NCI-H82 (cell line): ENCODE results near the gene RAB40C.

Source experiments
- DNase-seq: peaks from one replicate; lab custom pipeline; 2025; lab: John Stamatoyannopoulos, UW

RAB40C gene

GRCh38 chr16:668519-669171, 78.8 kb downstream of the RAB40C start:
- peak; percentile 59 for DNase-seq

DNA sequence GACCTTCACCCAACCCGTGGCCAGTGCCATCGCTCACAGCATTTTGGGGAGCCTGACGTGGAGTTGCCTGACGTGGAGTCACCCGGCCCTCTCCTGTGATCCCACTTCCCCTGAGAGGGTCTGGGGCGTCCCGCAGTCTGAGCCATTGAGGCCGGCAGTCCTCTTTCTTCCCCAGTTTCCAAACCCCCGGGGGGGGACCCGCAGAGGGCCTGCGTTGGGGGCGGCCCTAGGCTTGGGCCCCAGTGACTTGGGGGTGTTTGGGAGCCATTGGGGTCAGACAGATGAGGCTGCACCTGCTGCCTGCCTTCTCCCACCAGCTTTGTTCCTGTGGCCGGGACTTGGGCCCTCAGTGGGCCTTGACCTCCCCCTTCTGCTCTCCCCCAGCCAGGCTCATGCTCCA, 79.8 kb downstream of the RAB40C start:
- no peak for DNase-seq

DNA sequence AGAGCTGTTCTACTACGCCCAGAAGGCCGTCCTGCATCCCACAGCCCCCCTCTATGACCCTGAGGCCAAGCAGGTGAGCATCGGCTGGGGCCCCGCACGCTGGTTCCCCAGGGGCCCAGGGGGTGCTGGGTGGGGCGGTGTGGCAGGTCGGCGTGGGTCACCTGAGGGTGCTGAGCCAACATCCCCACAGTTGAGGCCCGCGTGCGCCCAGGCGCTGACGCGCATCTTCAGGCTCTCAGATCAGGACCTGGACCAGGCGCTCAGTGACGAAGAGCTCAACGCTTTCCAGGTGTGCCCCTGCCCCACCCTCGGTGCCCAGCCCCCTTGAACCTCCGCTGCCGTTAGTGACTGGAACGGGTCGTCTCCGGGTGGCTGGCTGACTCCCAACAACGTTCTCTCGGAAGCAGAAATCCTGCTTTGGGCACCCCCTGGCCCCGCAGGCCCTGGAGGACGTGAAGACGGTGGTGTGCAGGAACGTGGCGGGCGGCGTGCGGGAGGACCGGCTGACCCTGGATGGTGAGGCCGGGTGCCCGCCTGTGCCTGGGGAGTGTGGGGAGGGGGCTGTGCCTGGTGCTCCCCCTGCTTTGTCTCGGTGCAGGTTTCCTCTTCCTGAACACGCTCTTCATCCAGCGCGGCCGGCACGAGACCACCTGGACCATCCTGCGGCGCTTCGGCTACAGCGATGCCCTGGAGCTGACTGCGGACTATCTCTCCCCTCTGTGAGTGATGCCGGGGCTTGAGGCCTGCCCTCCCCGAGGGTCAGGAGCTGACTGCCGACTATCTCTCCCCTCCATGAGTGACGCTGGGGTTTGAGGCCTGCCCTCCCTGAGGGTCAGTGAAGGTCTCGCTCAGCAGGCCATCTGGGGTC, 80.9 kb downstream of the RAB40C start:
- no peak for DNase-seq

DNA sequence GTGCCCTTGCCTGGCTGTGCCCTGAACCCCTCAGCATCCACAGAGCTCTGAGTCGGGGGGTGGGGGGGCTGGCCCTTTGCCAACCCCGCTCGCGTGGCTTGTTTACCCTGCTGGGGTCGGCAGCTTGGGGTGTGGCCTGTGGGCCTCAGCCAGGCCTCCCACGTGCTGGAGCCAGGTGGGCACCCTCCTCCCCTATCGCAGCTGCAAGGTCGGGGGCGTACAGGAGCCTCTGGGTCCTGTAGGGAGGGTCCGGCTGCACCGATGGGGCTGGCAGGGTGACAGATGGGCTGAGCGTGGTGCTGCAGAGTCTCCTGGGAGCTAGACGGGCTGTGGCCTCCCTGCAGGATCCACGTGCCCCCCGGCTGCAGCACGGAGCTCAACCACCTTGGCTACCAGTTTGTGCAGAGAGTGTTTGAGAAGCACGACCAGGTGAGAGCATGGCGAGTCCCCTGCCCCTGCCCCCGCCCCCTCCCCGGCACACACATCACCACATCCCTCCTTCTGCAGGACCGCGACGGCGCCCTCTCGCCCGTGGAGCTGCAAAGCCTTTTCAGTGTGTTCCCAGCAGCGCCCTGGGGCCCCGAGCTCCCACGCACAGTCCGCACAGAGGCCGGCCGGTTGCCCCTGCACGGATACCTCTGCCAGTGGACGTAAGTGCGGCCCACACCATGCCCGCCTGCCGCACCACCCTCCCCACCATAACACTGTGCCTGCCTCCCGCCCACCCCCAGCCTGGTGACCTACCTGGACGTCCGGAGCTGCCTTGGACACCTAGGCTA, 81.7 kb downstream of the RAB40C start:
- peak; percentile 33 for DNase-seq

DNA sequence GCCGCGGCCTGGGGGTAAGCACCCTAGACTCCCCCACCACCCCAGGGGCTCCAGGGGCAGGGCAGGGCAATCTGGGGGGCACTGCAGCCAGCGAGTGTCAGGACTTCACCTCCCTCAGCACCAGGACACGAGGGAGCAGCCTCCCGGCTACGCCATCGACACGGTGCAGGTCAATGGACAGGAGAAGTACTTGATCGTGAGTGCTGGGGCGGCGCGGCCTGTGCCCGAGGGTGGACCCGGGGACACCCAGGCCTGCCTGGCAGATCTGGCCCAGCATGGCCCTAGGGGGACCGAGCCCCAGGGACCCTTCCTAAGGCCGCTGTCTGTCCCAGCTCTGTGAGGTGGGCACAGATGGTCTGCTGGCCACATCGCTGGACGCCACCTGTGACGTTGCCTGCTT, 82.5 kb downstream of the RAB40C start:
- DNase-seq, result no peak

GRCh38 chr16:672851-673250, 83.0 kb downstream of the RAB40C start:
- DNase-seq, result no peak

GRCh38 chr16:673399-673991, 83.6 kb downstream of the RAB40C start:
- DNase-seq, result no peak

DNA sequence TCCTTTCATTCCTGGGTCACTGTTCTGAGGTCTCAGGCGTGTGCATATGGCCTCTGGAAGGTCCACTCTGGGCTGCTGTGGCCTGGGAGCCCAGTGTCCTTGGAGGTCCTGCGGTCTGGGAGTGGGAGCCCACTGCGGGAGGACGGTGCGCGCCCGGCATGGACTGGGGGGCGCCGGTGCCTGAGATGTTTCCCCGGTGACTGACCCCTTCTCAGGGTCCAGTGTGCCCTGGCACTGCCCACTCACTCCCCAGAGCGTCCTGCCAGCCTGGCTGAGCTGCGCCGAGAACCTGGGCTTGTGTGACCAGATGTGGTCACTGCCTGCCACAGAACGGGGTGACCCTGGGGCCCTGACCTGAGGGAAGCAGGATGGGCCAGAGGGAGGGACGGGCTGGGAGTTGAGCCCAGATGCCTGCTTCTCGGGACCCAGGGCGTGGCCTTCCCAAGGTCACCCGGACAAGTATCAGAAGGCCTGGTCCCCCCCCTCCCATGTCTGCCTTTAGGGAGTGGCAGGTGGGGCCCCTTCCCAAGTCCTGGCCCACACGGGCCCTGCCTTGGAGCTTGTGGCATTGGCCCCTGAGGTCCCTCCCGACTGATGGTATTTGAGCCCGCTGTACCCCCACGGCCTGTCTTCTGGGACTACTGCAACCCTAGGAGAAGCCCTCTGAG, 84.5 kb downstream of the RAB40C start:
- no peak for DNase-seq

DNA sequence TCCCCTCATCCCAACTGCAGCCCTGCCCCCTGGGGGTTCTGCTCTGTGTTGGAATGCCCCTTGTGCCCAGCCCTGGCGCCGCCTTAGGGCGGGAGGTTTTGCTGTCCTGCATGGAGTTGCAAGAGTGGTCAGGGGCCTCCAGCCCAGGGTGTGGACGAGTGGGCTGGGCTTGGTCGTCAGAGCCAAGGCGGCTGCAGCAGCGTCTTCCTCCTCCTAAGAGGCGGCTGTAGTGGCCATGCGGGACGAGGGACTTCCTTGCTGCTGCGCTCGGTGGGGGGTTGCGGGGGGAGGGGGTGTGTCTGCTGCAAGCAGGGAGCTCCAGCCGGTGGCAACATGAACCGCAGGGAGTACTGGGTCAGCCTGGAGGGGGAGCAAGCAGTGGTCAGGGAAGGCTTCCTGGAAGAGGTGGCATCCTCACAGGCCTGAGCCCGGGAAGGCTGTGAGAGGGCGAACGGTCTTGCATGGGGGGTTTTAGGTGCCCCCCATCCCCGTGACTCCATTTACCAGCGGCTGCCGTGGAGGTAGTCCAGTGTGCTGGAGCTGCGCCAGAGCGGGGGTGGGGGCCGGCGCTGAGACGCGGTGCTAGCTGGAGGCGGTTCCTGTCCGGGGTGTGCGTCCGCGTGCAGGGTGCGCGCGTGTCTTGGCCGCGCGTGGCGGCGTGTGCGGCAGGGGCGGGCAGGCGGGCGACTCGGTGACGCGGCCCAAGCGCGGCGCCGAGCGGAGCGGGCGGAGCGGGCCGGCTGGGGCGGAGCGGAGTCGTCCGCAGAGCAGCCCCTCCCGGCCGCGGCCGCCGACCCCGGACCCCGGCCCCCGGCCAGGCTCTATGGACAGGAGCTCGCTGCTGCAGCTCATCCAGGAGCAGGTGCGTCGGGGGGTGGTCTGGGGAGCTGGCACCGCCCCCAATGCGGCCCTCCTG, 85.4 kb downstream of the RAB40C start, which contains the start of gene RHBDL1:
RHBDL1 (plus strand) TSS at position 704 of the 916 bp plus-strand sequence; CDS start at position 824, 120 bp downstream.
- DNase-seq, result peak; percentile 68

DNA sequence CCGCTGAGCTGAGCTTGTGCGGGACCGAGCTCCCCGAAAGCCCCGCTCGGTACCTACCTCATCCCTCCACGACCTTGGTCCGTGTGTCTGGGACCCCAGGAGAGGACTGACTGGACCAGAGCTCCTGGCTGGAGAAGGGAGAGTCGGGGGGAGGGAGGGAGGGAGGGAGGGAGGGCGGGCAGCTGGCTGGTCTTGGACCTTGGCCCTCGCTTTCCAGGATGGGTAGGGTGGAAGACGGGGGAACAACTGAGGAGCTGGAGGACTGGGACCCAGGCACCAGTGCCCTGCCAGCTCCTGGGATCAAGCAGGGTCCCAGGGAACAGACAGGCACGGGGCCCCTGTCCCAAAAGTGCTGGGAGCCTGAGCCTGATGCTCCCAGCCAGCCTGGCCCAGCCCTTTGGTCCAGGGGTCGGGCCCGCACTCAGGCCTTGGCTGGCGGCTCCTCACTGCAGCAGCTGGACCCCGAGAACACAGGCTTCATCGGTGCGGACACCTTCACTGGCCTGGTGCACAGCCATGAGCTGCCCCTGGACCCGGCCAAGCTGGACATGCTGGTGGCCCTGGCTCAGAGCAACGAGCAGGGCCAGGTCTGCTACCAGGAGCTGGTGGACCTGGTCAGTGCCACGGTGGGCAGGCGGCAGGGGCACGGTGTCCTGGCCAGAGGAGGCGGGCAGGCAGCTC, 86.2 kb downstream of the RAB40C start:
- no peak for DNase-seq

DNA sequence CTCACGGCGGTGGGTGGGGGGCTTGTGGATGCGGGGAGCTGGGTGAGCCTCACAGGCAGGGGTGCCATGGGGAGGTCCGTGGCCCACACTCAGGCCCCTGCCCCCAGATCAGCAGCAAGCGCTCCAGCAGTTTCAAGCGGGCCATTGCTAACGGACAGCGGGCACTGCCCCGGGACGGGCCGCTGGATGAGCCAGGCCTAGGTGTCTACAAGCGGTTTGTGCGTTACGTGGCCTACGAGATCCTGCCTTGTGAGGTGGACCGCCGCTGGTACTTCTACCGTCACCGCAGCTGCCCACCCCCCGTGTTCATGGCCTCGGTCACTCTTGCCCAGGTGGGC, 86.7 kb downstream of the RAB40C start:
- no peak for DNase-seq

GRCh38 chr16:676913-677312, 87.0 kb downstream of the RAB40C start:
- no peak for DNase-seq

DNA sequence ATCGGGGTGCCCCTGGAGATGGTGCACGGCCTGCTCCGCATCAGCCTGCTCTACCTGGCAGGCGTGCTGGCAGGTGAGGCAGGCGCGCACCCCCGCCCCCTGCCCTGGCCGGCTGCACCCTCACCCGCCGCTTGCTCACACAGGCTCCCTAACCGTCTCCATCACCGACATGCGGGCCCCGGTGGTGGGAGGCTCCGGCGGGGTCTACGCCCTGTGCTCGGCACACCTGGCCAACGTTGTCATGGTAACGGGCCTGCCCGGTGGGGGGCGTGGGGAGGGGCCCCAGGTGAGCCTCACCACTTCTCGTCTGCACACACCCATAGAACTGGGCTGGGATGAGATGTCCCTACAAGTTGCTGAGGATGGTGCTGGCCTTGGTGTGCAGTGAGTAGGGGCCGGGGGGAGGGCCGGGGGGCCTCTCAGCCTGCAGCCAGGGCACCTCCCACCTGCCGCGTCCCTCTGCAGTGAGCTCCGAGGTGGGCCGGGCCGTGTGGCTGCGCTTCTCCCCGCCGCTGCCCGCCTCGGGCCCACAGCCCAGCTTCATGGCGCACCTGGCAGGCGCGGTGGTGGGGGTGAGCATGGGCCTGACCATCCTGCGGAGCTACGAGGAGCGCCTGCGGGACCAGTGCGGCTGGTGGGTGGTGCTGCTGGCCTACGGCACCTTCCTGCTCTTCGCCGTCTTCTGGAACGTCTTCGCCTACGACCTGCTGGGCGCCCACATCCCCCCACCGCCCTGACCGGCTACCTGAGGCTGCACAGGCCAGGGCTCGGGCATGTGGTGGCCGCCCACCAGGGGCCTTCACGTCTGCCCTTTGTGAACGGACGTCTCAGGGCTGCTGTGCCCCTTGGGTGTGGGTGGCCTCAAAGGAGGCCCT, 87.7 kb downstream of the RAB40C start:
- DNase-seq, result no peak

DNA sequence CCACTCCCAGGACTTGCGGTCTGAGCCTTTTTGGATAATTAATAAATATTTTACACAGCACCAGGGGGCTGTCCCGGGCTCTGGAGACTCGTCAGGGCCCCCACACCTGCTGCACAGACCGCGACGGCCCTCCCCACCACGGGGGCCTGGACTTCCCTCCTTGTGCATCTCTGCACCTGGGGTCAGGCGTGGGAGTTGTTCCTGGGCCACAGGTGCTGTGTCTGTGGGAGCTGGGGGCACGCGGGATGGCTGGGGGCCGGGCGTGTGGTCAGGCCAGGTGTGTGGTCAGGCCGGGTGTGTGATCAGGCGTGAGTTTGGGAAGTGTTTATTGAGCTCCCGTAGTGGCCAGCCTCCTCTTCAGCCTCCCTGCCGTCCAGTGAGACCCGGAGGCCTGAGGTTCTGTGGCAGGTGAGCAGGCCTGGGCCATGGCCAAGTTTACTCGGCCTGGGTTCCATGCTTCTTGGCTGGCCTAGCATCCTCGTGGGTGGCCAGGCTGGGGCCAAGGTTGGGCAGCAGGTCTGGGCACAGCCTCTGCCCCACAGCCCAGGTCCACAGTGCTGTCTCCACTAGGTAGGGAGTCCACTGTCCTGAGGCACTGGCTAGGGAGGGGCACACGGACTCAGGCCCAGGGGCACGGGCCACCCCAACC, 88.5 kb downstream of the RAB40C start:
- DNase-seq, result no peak
